K562 treated with DMSO at 1 percent for 24 hours (cell line): ENCODE results near the gene BOLL. TPM values are rescaled to one million over a fixed set of nuclear protein-coding genes. Genes with fewer than 3 reads are reported as not detected.

Experiments used
- total RNA-seq: library from RNA; unstranded; fragments of 300-600 nt; gene quantifications from 2 replicates; pipeline ENCODE4 v1.2.3, GENCODE V29; 2022; ENCODE audit warnings: low read depth; ENCODE audit not compliant: insufficient read depth

BOLL gene
- total RNA-seq = not detected in 2 replicates

GRCh38 chr2:197784956-197785941, at the start of gene BOLL:
Gene BOLL (minus strand): TSS chr2:197785319. CDS start chr2:197781850, 3,469 bp downstream.

DNA sequence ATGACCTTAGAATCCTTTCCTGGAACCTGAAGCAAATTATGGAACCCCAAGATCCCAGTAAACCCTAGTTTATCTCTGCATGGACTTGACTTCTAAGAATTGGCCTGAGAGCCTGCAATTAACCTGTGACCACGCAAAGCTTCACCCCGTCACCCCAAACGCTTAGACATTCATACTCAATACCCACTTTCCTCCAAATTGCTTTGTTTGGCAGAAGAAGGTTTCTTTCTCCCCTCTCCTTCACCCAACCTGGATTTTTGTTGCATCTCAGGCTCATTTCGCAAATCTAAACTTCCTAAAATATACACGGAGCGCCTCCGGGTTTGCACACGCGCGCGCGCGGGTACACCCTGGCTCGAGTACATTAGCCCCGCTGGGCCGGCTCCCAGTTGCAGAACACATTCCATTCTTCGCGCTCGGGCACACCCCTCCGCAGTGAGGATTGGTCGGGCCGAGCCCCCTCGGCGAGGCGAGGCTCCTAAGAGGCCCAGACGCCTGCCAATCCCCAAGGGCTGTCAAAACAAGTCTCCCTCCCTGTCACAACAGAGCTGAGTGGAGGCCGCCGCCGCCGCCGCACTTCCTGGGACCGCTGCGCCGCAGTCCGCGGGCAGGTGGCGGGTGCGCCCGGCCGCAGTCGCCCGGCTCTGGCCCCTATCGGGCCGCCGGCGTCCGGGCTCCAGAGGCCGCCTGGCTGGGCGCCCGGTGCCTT, 19.1 kb upstream of the BOLL start, which contains the start of gene PLCL1:
TSS of gene PLCL1 (plus strand) at position 545 of the 709 bp plus-strand sequence.

GRCh38 chr2:197705121-197705911, 79.8 kb downstream of the BOLL start, which contains the start of gene MARS2:
Gene MARS2 (plus strand): TSS chr2:197705369. CDS start chr2:197705406, 37 bp downstream.

Other genes starting within 250 kb of the BOLL start
- 0.10 TPM in 1 of 2 replicates, not detected in the other for gene RFTN2, start 109.7 kb downstream of the BOLL start, total RNA-seq
- gene MARS2, start 80.0 kb downstream of the BOLL start, total RNA-seq = 6.9 and 7.1 TPM in 2 replicates
- 6.3 and 6.4 TPM in 2 replicates for gene PLCL1, start 19.3 kb upstream of the BOLL start, total RNA-seq